ENCODE measurements around the gene PARVB.

GRCh38 chr22:44047891-44048301 is 23.8 kb downstream of the PARVB start:
- TF ChIP-seq, protein P1, sequence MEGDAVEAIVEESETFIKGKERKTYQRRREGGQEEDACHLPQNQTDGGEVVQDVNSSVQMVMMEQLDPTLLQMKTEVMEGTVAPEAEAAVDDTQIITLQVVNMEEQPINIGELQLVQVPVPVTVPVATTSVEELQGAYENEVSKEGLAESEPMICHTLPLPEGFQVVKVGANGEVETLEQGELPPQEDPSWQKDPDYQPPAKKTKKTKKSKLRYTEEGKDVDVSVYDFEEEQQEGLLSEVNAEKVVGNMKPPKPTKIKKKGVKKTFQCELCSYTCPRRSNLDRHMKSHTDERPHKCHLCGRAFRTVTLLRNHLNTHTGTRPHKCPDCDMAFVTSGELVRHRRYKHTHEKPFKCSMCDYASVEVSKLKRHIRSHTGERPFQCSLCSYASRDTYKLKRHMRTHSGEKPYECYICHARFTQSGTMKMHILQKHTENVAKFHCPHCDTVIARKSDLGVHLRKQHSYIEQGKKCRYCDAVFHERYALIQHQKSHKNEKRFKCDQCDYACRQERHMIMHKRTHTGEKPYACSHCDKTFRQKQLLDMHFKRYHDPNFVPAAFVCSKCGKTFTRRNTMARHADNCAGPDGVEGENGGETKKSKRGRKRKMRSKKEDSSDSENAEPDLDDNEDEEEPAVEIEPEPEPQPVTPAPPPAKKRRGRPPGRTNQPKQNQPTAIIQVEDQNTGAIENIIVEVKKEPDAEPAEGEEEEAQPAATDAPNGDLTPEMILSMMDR (IDR thresholded peaks at IDR 0.05; ENCODE audit: control extremely low read depth in 1 of 3, insufficient read depth in 1 of 3, low read depth in 1 of 3, low read length in 3 of 3): no peak
- TF ChIP-seq SRF (IDR thresholded peaks at IDR 0.05; ENCODE audit: low read depth, low read length) (no peak), POLR2A (IDR thresholded peaks at IDR 0.05; ENCODE audit: control extremely low read depth in 1 of 2, low read depth in 2 of 2, low read length in 2 of 2) (no peak), YY1 (IDR thresholded peaks at IDR 0.05; ENCODE audit: low read depth, low read length) (no peak)
- TF ChIP-seq, protein P2, sequence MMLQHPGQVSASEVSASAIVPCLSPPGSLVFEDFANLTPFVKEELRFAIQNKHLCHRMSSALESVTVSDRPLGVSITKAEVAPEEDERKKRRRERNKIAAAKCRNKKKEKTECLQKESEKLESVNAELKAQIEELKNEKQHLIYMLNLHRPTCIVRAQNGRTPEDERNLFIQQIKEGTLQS (IDR thresholded peaks at IDR 0.05; ENCODE audit: insufficient read depth, low read depth, low read length): no peak
